NCI-H82 treated with DMSO at 0.1 percent for 48 hours (cell line): Measurements from ENCODE around the gene DENND10.
"Not testable (repeated sequence)": the region's sequence is repeated elsewhere in the genome, so short reads cannot be mapped to it uniquely, and the experiment has no call there.

Experiments used
- DNase-seq: peaks from one replicate; lab custom pipeline; 2025; ENCODE audit not compliant: unreplicated experiment; lab: John Stamatoyannopoulos, UW

Gene DENND10

DNA sequence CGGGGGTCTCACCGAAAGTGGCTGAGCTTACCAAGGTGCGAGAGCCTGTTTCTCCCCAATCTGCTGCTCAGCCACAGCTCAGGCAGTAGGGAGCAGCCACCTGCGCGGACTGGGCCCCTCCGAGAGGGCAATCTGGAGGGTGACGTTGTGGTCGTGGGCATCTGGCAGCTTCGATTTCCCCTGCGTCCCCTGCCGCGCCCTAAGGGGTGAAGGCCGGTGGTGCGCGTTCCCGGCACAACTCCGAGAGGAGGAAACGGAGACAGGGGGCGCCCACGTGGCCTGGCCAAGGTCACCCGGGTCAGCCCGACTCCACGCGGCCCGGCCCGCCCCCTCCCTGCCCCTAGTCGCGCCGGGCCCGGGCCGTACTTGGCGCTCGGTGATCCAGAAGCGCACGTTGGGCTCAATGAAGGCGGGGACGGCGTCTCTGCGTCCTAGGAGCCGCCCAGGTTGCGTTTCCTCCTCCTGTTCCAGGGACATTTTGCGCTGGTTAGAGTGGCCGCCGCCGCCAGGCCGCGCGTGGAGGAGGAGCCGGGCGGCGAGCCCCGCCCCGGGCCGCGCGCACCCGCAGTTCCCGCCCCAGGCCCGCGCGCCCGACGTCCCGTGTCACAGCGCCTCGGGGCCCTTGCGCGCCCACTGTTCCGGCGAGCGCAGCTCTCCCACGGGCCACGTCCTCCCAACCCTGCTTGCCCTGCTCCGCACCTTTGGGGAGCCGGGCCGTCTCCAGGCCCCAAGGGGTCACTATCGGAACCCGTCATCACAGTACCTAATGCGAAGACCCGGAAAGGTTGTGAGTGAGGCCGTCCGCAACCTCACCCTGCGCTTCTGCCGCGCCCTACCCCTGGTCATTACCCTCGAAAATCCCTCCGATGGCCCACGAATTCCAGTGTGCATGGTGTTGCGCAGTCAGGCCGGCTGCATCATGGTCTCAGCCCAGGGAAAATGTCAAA is 61.5 kb downstream of the DENND10 start, which contains the start of gene SFXN4:
Gene SFXN4 (minus strand): TSS at position 544 of the 947 bp plus-strand sequence. CDS start 67 bp downstream, at position 477.
- DNase-seq, result no peak

DNA sequence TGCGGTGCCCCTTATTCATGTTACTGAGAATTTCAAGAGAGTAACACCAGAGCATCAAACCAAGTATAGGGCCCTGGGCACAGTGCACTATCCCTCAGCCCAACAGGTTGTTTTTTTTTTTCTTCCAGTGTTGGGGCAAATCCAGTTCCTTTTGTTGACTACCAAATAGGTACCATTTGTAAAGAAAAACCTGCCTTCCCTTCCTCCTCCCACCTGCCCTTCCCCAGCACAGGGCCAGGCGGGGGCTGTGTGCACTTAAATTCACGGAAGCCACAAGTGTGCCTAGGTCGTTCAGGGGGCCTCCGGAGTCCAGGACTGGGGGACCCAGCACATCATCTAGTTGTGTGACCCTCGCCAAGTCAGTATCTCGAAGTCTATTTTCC is 62.2 kb downstream of the DENND10 start:
- DNase-seq, result no peak

DNA sequence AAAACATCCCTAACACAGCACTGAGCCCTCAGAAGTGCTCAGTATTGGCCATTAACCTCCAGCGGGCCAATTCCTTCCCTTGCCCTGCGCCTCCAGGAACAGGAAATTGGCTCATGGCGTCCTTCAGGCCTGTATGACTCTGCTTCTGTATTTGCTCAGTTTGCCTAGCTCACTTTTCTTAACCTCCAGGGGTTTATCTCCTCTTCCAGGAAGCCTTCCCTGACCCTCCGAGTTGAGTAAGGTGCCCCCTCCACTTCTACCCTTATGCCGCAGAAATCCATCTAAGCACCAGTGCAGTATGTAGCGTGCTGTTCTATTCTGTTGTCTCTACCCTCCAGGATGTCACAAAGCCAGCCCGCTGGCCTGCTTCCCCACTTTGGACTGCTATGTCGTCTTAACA is 62.7 kb downstream of the DENND10 start:
- no peak for DNase-seq

DNA sequence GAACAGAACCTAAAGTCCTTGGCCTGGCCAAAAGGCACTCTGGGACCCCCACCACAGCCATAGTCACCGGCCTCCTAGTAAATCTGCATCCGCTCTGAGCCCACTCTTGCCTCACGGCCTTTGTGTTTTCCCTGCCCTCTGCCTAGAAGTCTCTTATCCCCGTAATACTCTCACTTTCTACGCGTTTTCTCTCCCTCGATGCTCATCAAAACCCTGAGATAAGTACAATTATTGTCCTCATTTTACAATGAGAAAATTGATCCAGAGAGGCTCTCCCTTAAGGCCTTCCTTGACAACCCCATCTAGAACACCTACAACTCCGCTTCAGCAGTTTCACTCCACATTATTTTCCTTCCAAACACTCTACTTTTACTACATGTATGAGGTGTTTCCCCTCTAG is 63.1 kb downstream of the DENND10 start:
- DNase-seq, result no peak

DNA sequence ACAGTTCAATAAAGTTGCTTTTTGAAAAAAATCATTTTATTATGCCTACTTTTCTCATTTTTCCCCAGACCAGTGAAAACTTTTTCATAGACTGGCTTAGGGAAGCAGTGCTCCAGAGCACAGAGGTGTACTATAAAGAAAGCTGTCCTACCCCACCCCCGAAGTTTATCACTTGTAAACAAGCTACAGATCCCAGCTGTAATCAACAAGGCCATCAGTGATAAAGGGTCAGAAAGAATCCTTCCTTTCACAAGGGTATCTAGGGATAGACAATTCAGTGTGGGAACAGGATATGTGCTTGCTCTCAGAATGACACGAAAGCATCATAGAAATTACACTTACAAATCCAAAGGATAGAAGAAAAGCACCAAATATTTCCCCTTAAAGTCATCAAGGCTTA is 70.2 kb downstream of the DENND10 start:
- DNase-seq, result no peak

DNA sequence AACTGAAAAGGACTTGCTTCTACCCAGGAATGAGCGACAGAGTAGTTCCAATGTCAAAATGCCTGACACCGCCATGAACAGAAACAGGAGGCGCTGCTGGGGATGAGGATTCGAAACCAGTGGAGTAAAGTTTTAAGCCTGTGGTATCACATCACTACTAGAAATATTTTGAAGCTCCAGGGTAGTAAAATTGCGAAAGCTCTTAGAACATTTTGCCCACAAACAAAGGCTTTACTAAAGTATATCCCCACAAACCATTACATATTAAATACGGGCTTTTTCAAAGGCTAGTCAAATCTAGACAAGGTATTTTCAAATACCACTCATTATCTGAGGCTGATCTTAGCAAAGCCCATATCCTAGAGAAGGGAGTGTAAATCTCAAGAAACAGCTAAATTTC is 72.3 kb downstream of the DENND10 start:
- no peak for DNase-seq

DNA sequence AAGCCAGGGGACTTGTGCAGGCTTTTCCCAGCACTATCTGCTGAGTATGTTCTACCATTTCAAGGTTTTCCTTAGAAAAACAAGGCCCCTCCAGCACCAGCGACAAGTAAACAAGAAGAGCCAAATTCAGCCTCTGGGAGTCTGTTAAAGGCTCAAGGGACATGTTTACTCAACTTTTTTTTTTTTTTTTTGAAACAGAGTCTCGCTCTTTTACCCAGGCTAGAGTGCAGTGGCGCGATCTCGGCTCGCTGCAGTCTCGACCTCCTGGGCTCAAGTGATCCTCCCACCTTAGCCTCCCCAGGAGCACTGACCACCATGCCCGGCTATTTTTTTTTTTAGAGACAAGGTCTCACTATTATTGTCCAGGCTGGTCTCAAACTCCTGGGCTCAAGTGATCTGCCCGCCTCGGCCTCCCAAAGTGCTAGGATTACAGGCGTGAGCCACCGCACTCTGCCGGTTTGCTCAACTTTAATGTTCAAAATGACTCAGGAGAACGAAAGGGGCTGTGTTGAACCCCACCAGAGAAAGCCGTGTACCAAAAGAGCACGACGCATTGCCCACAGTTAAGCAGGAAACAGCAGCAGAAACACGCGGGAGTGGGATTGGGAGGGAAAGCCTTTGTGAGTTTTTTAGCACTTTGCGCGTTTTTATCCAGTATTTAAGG is 73.9 kb downstream of the DENND10 start:
- no peak for DNase-seq

DNA sequence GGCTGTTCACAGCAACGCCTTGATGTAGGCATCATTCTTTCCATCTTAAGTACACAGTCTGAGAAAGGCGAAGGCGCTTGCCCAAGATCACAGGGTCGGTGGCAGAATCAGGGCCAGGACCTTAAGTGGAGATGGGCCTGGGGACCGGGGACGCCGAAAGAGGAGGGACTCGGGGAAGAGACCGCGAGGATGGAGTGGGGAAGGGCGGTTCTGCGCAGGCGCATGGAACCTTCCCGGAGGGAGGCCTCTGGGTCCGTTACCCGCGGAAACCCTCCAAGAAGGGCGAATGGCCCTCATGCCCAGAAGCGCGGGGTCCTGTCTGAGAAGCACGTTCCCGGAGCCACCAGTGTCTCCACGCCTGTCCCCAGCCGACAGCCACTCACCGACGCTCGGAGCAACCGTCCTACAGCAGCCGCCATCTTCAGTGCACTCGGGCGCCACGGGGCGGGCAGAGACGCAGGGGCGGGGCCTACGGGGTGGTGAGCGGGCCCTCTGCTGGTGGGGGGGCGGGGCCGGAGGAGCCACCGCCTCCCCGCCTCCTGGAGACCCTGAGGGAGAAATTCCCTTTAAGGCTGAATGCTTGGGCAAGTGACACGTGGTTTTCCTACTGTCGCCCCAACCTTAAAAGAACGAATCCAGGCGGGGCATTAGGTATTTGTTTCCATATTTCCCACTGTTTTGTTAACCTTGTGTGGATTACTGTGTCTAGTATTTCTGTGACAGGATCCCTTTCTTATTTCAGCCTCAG is 74.6 kb downstream of the DENND10 start, which contains the start of gene PRDX3:
Gene PRDX3 (minus strand): TSS at position 441 of the 748 bp plus-strand sequence. CDS start 22 bp downstream, at position 419.
- DNase-seq, result peak; percentile 73

DNA sequence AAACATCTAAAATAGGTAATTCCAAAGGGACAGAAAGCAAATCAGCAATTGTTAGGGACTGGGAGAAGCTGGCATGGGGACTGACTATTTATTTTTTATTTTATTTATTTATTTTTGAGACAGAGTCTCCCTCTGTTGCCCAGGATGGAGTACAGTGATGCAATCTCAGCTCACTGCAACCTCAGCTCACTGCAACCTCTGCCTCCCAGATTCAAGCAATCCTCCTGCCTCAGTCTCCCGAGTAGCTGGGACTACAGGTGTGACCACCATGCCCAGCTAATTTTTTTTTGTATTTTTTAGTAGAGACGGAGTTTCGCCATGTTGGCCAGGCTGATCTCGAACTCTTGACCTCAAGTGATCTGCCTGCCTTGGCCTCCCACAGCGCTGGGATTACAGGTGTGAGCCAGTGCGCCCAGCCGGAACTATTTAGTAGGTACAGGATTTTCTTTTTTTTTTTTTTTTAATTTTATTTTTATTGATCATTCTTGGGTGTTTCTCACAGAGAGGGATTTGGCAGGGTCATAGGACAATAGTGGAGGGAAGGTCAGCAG is 77.0 kb downstream of the DENND10 start:
- DNase-seq, result not testable (repeated sequence)

DNA sequence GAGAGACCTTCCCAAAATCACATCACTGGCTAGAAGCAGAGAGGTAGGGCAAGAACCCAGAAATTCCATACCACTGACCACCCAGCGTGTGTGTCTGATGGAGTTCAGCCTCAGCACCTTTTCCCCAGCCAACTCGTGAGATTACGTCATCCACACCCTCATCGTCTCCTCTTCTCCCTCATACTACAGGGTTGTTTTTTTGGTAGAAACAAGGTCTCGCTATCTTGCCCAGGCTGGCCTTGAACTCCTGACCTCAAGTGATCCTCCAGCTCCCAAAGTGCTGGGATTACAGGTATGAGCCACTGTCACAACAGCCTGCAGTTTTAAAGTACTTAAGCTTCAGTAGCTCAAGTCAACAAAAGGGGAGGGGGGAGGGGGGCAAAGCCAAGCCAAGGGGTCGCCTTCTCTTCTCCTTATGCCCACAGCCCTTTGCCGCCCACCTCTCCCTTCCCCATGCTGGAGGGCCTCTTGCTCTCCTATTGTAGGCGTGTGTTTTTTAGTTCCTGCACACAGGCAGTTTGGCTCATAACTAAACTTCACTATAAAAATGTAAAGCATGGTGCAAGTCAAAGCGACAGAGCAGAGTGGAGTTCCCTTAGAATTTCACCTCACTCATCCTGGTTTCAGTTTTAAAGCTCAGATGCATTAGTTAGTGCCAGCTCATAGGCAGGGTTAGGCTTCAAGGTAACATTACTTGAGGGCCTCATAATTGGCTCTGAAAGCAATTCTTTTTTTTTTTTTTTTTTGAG is 79.9 kb downstream of the DENND10 start:
- DNase-seq, result no peak
